ENCODE results near the gene COL6A3. TPM values are rescaled to one million over a fixed set of nuclear protein-coding genes. Genes with fewer than 3 reads are reported as not detected.

Gene COL6A3
- total RNA-seq, 1 donor from 2014 or later, result 13.0 TPM

DNA sequence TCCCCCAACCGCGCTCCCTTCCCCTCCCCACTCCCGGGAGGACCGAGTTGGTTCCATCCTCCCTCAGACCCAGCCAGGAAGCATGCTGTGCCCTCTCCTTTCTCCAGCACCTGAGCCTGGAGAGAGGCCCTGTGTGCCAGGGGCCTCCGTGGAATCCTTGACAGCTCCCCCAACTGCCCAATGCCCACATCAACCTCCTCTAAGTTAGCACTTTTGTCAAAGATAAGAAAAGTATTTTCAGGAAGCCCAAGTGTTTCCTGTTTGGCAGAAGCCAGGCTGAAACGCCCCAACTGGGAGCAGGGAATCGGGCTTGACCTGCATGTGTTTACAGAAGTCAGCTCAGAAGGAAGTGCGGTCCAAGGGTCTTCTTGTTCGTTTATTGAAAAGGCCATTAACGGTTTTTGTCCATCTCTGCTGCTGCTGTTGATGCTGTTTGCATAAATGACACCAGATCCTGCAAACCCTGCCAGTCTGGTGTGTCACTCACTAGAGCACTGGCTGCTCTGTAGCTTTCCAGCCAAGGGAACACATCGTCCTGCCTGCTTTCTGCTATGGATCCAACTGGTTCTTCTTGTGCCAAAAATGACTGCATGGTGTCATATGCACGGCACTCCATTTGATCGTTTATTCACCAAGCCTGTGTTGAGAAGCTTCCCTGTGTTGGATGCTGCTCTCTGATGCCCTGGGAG, 35.4 kb upstream of the COL6A3 start:
- TF ChIP-seq, protein P1, sequence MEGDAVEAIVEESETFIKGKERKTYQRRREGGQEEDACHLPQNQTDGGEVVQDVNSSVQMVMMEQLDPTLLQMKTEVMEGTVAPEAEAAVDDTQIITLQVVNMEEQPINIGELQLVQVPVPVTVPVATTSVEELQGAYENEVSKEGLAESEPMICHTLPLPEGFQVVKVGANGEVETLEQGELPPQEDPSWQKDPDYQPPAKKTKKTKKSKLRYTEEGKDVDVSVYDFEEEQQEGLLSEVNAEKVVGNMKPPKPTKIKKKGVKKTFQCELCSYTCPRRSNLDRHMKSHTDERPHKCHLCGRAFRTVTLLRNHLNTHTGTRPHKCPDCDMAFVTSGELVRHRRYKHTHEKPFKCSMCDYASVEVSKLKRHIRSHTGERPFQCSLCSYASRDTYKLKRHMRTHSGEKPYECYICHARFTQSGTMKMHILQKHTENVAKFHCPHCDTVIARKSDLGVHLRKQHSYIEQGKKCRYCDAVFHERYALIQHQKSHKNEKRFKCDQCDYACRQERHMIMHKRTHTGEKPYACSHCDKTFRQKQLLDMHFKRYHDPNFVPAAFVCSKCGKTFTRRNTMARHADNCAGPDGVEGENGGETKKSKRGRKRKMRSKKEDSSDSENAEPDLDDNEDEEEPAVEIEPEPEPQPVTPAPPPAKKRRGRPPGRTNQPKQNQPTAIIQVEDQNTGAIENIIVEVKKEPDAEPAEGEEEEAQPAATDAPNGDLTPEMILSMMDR (conservative IDR thresholded peaks at IDR 0.05; ENCODE audit: low read depth, low read length), result no peak
- H3K4me3 ChIP-seq (ENCODE audit: low read depth, low read length), result no peak overlapping the region
- DNase-seq (ENCODE audit: low read depth), result no peak

DNA sequence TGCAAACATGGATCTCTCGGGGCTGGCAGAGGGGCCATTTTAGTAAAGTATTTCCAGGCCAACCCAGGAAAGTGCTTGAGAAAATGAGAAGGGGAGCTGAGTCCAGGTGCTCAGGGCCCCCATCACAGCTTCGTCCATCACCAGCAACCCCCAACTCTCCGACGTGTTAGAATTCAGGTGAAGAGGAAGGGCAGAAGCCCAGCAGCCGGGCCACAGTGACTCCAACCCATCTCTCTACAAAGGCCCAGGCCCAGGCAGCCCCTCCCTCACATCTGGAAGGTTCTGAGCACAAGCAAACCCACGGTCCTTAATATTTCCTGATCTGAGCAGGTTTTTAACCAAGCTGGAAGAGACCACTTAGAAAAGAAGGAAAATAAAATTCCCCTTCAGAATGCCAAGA, 34.7 kb upstream of the COL6A3 start:
- DNase-seq (ENCODE audit: low read depth), result no peak
- TF ChIP-seq, protein P1 (conservative IDR thresholded peaks at IDR 0.05; ENCODE audit: low read depth, low read length), result no peak
- H3K4me3 ChIP-seq (ENCODE audit: low read depth, low read length), result no peak overlapping the region

DNA sequence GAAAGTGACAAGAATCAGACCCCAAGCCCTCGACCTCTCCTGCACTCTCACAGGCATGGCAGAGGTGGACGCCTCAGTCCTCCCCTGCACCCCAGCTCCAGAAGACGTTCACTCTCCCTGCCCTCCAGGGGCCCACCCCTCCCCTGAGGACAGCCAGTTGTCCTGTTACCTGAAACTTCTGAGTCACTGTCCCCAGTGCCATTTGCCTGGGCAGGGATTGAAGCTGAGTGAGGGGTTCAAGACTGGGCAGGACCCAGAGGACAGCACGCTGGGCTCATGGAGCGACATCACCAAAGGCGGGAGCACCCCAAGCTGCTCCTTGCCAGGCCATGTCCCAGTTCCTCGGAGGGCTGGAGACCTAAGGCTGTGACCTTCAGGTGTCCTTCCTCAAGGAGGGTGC, 34.2 kb upstream of the COL6A3 start:
- no peak overlapping the region for H3K4me3 ChIP-seq (ENCODE audit: low read depth, low read length)
- TF ChIP-seq, protein P1 (conservative IDR thresholded peaks at IDR 0.05; ENCODE audit: low read depth, low read length), result no peak
- DNase-seq (ENCODE audit: low read depth), result no peak

DNA sequence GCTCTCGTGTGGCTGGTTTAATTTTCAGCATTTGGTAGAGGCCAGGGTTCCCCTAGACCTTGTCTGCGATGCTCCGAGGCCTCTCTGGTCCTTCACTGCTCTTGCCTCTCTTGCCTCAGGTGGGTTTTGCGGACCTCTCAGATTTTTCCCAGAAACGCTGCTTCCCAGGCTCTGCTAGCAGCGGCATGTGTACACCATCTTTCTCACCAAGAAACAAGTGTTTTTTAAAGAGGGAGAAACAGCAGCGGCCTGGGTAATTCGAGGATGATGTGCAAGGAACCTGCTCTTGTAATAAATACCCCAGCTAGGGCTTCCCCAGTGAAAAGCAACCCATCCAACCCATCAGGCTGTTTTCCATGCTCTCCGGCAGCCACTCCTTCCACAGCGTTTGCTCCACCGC, 33.5 kb upstream of the COL6A3 start:
- H3K4me3 ChIP-seq (ENCODE audit: low read depth, low read length), result no peak overlapping the region
- TF ChIP-seq, protein P1 (conservative IDR thresholded peaks at IDR 0.05; ENCODE audit: low read depth, low read length), result no peak
- no peak for DNase-seq (ENCODE audit: low read depth)

DNA sequence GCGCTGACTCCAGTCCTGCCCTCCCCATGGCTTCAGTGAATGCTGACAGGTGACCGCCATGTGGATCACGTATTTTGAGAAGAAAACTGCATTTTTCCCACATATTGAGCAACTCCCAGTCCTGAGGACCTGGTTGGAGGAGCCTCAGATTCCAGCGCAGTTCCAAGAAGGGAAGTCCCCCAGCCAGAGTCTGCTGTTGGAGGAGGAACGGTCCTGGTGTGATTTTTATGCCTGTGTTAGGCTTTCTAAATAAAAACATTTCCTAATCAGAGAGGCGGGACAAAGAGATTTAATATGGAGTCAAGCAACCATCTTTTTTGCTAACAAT, 32.3 kb upstream of the COL6A3 start:
- H3K4me3 ChIP-seq (ENCODE audit: low read depth, low read length), result no peak overlapping the region
- TF ChIP-seq, protein P1 (conservative IDR thresholded peaks at IDR 0.05; ENCODE audit: low read depth, low read length), result no peak

DNA sequence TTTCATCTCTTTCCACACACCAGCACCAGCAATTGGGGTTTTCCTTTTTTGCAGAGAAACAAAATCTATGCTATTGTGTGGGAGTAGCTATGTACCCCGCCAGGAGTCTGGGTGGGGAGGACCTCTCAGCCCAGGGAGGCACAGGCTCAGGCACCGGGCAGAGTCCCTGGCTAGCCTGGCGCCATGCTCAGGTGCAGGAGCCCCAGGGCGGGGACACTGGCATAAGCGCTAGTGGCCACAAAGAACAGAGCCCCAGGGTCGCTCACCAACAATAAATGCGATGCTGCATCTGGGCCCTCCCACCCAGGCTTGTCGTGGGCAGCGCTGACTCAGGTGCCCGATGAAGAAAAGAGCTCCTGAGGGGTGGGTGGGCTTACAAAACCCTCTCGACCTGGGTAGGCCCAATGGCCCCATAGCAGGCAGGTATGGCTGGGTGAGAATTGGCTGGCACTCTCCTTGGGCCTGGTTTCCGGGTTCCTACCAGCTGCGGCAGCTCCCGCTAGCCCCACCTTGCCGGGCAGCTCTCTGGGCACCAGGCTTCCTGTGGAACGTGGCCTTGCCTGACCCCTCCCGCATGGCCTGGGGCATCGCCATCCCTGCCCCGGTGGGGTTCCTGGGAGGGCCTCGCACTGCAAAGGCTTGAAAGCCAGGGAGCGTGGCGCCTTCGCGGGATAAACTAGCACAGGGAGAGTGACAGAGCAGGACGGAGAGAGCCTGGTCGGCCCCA, 31.8 kb upstream of the COL6A3 start:
- no peak for DNase-seq (ENCODE audit: low read depth)
- TF ChIP-seq, protein P1 (conservative IDR thresholded peaks at IDR 0.05; ENCODE audit: low read depth, low read length), result no peak
- H3K4me3 ChIP-seq (ENCODE audit: low read depth, low read length), result no peak overlapping the region

More for the DNA sequence above, 32.3 kb upstream of the COL6A3 start:
- no peak for DNase-seq (ENCODE audit: low read depth)

DNA sequence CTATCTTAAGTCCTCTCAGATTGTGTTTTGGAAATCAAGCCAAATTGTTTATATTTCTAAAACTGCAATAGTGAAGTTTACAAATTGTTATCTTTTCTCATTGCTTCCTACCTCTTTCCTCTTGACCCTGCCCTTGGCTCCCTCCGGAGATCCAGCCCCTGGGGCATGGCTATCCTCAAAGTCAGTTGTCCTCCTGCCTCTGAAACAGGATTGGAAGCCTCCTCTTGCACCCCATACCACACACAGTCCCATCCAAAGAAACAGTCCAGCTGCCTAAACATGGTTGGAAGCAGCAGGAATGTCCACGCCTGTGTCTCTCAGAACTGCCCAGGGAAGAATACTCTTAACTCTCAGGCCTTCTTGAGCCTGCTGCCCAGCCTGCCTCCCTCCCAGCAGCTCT, 30.1 kb upstream of the COL6A3 start:
- no peak overlapping the region for H3K4me3 ChIP-seq (ENCODE audit: low read depth, low read length)
- no peak for DNase-seq (ENCODE audit: low read depth)
- TF ChIP-seq, protein P1 (conservative IDR thresholded peaks at IDR 0.05; ENCODE audit: low read depth, low read length), result no peak
